ENCODE results near the gene XYLT1. TPM values are rescaled to one million over a fixed set of nuclear protein-coding genes. Genes with fewer than 3 reads are reported as not detected.
A peak's percentile ranks its signal among the peaks of the same experiment; 100 is the strongest.
"Not testable (repeated sequence)": the region's sequence is repeated elsewhere in the genome, so short reads cannot be mapped to it uniquely, and the experiment has no call there.

The XYLT1 gene
- total RNA-seq, 4 donors from 2014 or later: 5.6 to 14.9 (median 10.8) TPM

DNA sequence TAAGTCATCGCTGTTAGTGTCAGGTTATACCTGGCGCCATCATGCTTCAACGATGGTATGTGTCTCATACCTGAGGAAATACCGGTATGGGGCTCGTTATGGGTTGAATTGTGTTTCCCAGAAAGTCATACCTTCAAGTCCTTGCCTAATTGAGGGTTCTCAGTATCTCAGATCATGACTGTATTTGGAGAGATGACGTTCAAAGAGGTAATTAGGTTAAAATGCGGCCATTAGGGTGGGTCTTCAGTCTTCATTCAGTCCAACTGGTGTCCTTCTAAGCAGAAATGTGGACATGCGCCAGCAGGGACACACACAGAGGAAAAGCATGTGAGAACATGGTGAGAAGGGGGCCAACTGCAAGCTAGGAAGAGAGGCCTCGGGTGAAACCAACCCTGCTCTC is 37.5 kb upstream of the XYLT1 start:
- WGBS, 2 donors: 94 to 95% methylated on average over 9 of the region's 9 CpGs

DNA sequence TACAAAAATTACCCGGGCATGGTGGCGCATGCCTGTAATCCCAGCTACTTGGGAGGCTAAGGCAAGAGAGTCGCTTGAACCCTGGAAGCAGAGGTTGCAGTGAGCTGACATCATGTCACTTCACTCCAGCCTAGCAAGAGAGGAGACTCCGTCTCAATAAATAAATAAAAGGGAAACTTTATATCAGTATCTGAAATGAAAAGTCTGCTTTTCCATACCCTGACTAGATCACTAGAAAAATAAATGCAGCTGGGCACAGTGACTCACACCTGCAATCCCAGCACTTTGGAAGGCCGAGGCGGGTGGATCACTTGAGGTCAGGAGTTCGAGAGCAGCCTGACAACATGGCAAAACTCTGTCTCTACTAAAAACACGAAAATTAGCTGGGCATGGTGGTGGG is 36.8 kb upstream of the XYLT1 start:
- H3K27me3 ChIP-seq; H3K27ac ChIP-seq; H3K9me3 ChIP-seq; H3K36me3 ChIP-seq; DNase-seq; intact Hi-C loops (cut with DNase I); H3K4me3 ChIP-seq (replicated peaks in 1 of 3): not testable (repeated sequence)
- peaks cover 19 to 27% of the 10 kb centered on the region in 2 donors for H3K4me1 ChIP-seq
- 78 to 80% methylated on average over 8 of the region's 8 CpGs for WGBS, 2 donors

More for the DNA sequence above, 37.5 kb upstream of the XYLT1 start:
- Histone ChIP-seq H3K4me1 (peaks cover 19 to 29% of the 10 kb centered on the region in 2 donors), H3K4me3 (replicated peaks in 1 of 3) (no peak overlapping the region), H3K36me3 (no peaks in the 10 kb centered on the region), H3K27ac (no peak overlapping the region), H3K9me3 (no peaks in the 10 kb centered on the region), H3K27me3 (no peaks in the 10 kb centered on the region)
- TF ChIP-seq POLR2A (IDR thresholded peaks at IDR 0.05): no peak
- TF ChIP-seq, protein P1, sequence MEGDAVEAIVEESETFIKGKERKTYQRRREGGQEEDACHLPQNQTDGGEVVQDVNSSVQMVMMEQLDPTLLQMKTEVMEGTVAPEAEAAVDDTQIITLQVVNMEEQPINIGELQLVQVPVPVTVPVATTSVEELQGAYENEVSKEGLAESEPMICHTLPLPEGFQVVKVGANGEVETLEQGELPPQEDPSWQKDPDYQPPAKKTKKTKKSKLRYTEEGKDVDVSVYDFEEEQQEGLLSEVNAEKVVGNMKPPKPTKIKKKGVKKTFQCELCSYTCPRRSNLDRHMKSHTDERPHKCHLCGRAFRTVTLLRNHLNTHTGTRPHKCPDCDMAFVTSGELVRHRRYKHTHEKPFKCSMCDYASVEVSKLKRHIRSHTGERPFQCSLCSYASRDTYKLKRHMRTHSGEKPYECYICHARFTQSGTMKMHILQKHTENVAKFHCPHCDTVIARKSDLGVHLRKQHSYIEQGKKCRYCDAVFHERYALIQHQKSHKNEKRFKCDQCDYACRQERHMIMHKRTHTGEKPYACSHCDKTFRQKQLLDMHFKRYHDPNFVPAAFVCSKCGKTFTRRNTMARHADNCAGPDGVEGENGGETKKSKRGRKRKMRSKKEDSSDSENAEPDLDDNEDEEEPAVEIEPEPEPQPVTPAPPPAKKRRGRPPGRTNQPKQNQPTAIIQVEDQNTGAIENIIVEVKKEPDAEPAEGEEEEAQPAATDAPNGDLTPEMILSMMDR (IDR thresholded peaks at IDR 0.05): no peak
- intact Hi-C loops (cut with DNase I): no loop called here
- DNase-seq: no peak

- WGBS, 2 donors: 81 to 100% methylated on average over 5 to 7 of the region's 26 CpGs
- H3K4me3 ChIP-seq (replicated peaks in 1 of 3); H3K9me3 ChIP-seq; intact Hi-C loops (cut with DNase I); H3K27ac ChIP-seq; H3K27me3 ChIP-seq; H3K36me3 ChIP-seq; DNase-seq: not testable (repeated sequence)
- H3K4me1 ChIP-seq: peaks cover 24 to 27% of the 10 kb centered on the region in 2 donors
These were observed 35.1 kb upstream of the XYLT1 start for GRCh38 chr16:17505828-17506227.

DNA sequence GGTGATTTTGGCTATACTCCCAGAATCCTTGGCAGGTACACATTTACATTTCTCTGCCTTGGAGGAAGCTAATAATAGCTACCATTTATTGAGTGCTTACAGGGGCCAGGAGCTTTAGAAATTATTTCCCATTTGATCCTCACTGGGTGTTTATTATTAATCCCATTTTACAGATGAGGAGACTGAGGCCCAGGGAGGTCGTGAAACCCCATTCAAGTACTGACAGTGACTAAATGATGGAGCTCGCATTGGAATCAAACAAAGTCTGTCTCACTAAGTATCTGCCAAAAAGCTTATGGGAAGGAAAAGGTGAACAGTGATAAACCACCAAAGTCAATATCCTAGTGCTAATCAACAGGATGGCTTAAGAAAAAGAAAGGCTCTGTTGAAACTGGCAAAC is 33.3 kb upstream of the XYLT1 start:
- Histone ChIP-seq H3K27me3 (no peaks in the 10 kb centered on the region), H3K4me1 (peaks cover 28 to 33% of the 10 kb centered on the region in 2 donors), H3K36me3 (no peaks in the 10 kb centered on the region), H3K9me3 (no peaks in the 10 kb centered on the region), H3K4me3 (replicated peaks in 1 of 3) (no peak overlapping the region), H3K27ac (peak overlapping the region; percentile 67 to 80 (median 69))
- 82% methylated on average over 2 of the region's 2 CpGs for WGBS, 2 donors
- intact Hi-C loops (cut with DNase I): no loop called here
- no peak for TF ChIP-seq POLR2A (IDR thresholded peaks at IDR 0.05)
- TF ChIP-seq, protein P1 (IDR thresholded peaks at IDR 0.05): no peak
- no peak for DNase-seq

DNA sequence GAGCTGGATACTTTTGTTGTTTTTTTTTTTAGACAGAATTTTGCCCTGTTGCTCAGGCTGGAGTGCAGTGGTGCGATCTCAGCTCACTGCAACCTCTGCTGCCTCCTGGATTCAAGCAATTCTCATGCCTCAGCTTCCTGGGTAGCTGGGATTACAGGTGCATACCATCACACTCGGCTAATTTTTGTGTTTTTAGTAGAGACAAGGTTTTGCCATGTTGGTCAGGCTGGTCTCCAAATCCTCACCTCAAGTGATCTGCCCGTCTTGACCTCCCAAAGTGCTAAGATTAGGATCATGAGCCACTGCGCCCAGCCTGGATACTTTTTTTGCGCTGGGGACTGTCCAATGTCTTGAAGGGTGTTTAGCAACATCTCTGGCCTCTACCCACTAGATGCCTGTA is 32.6 kb upstream of the XYLT1 start:
- no peaks in the 10 kb centered on the region for H3K9me3 ChIP-seq
- H3K36me3 ChIP-seq: no peaks in the 10 kb centered on the region
- DNase-seq: peak; percentile 76 to 77
- intact Hi-C loops (cut with DNase I): no loop called here
- WGBS, 2 donors: 36 to 43% methylated on average over 5 of the region's 5 CpGs
- peaks cover 31 to 33% of the 10 kb centered on the region in 2 donors for H3K4me1 ChIP-seq
- H3K27ac ChIP-seq: peak overlapping the region; percentile 67 to 80 (median 69)
- no peak for TF ChIP-seq POLR2A (IDR thresholded peaks at IDR 0.05)
- TF ChIP-seq, protein P1 (IDR thresholded peaks at IDR 0.05): no peak
- no peaks in the 10 kb centered on the region for H3K27me3 ChIP-seq
- H3K4me3 ChIP-seq (replicated peaks in 1 of 3): no peak overlapping the region

DNA sequence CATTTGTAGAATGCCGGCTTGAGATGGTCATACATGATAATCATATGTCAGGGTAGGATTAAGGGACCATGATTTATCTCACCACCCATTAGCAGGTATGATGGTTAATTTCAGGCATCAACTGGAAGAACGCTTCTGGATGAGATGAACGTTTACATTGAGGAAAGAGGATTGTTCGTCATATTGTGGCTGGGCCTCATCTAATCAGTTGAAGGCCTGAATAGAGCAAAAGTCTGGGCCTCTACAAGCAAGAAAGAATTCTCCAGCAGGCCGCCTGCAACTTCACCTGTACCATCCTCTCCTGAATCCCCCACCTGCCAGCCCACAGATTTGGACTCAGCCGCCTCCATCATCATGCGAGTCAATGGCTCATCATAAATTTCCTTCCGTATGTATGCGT is 30.6 kb upstream of the XYLT1 start:
- Histone ChIP-seq H3K27me3 (no peaks in the 10 kb centered on the region), H3K36me3 (no peaks in the 10 kb centered on the region), H3K27ac (no peak overlapping the region), H3K4me1 (peaks cover 31 to 33% of the 10 kb centered on the region in 2 donors), H3K4me3 (replicated peaks in 1 of 3) (no peak overlapping the region), H3K9me3 (no peaks in the 10 kb centered on the region)
- no peak for TF ChIP-seq POLR2A (IDR thresholded peaks at IDR 0.05)
- TF ChIP-seq, protein P1 (IDR thresholded peaks at IDR 0.05): no peak
- no peak for DNase-seq
- WGBS, 2 donors: 83 to 84% methylated on average over 9 of the region's 9 CpGs
- intact Hi-C loops (cut with DNase I): no loop called here

Measured in thyroid gland (tissue), 4 donors.